H9 (cell line): ENCODE measurements around the gene PLEKHA1. TPM values are rescaled to one million over a fixed set of nuclear protein-coding genes. Genes with fewer than 3 reads are reported as not detected.

ENCODE experiments used
- DNase-seq: peaks from one replicate; pipeline ENCODE4 v3.0.0-alpha.2; 2017
- H2AFZ ChIP-seq: one replicate; pipeline ENCODE4 v1.6.1; 2013; ENCODE audit warnings: mild to moderate bottlenecking, low read length, control low read depth, moderate library complexity
- H2AK5ac ChIP-seq: 2 replicates; pipeline ENCODE4 v1.6.1; 2013; ENCODE audit warnings: low read length, control low read depth, mixed read lengths; ENCODE audit not compliant: insufficient read length
- H2BK120ac ChIP-seq: one replicate; pipeline ENCODE4 v1.6.1; 2013; ENCODE audit warnings: low read depth, mild to moderate bottlenecking, low read length, control low read depth, inconsistent platforms; ENCODE audit not compliant: poor library complexity, severe bottlenecking
- H2BK12ac ChIP-seq: 2 replicates; pipeline ENCODE4 v1.6.1; 2013; ENCODE audit warnings: low read length, control low read depth, mixed read lengths, low read depth; ENCODE audit not compliant: insufficient read length
- H2BK15ac ChIP-seq: 2 replicates; pipeline ENCODE4 v1.6.1; 2013; ENCODE audit warnings: low read depth, low read length, control low read depth
- H2BK20ac ChIP-seq: one replicate; pipeline ENCODE4 v1.6.1; 2013; ENCODE audit warnings: low read depth, mild to moderate bottlenecking, low read length, control low read depth, inconsistent platforms; ENCODE audit not compliant: poor library complexity, severe bottlenecking
- H2BK5ac ChIP-seq: 2 replicates; pipeline ENCODE4 v1.6.1; 2013; ENCODE audit warnings: low read length, control low read depth, mixed read lengths; ENCODE audit not compliant: insufficient read length
- H3K14ac ChIP-seq: 2 replicates; pipeline ENCODE4 v1.6.1; 2013; ENCODE audit warnings: low read length, control low read depth; ENCODE audit not compliant: insufficient read depth
- H3K18ac ChIP-seq: 2 replicates; pipeline ENCODE4 v1.6.1; 2013; ENCODE audit warnings: low read depth, mild to moderate bottlenecking, mixed read lengths, low read length, control low read depth; ENCODE audit not compliant: insufficient read length
- H3K23ac ChIP-seq: 2 replicates; pipeline ENCODE4 v1.6.1; 2013; ENCODE audit warnings: low read length, control low read depth, mixed read lengths, low read depth; ENCODE audit not compliant: insufficient read length
- H3K23me2 ChIP-seq: 2 replicates; pipeline ENCODE4 v1.6.1; 2013; ENCODE audit warnings: low read depth, mild to moderate bottlenecking, mixed read lengths, low read length, control low read depth; ENCODE audit not compliant: insufficient read length, poor library complexity, severe bottlenecking
- H3K27ac ChIP-seq: 2 replicates; pipeline ENCODE4 v1.5.1; 2013; ENCODE audit warnings: low read length, control low read depth, mixed read lengths, low read depth; ENCODE audit not compliant: insufficient read length
- H3K27me3 ChIP-seq: 2 replicates; pipeline ENCODE4 v1.6.1; 2013; ENCODE audit warnings: low read length, control low read depth, inconsistent platforms; ENCODE audit not compliant: insufficient read depth
- H3K4ac ChIP-seq: 2 replicates; pipeline ENCODE4 v1.6.1; 2013; ENCODE audit warnings: low read depth, mild to moderate bottlenecking, control low read depth, inconsistent platforms, low read length, moderate library complexity
- H3K4me1 ChIP-seq: 2 replicates; pipeline ENCODE4 v1.6.1; 2013; ENCODE audit warnings: low read length, control low read depth, inconsistent platforms; ENCODE audit not compliant: insufficient read depth
- H3K4me2 ChIP-seq: 2 replicates; pipeline ENCODE4 v1.6.1; 2013; ENCODE audit warnings: low read length, control low read depth, mixed read lengths; ENCODE audit not compliant: insufficient read length, insufficient read depth
- H3K56ac ChIP-seq: 2 replicates; pipeline ENCODE4 v1.6.1; 2013; ENCODE audit warnings: low read depth, mild to moderate bottlenecking, mixed read lengths, low read length, control low read depth; ENCODE audit not compliant: insufficient read length
- H3K79me1 ChIP-seq: 2 replicates; pipeline ENCODE4 v1.6.1; 2013; ENCODE audit warnings: low read depth, mild to moderate bottlenecking, moderate library complexity, low read length, control low read depth, inconsistent platforms; ENCODE audit not compliant: insufficient read depth, poor library complexity, severe bottlenecking
- H3K79me2 ChIP-seq: 2 replicates; pipeline ENCODE4 v1.6.1; 2013; ENCODE audit warnings: low read length, control low read depth, inconsistent platforms; ENCODE audit not compliant: insufficient read depth
- H3K9ac ChIP-seq: 2 replicates; pipeline ENCODE4 v1.6.1; 2013; ENCODE audit warnings: low read length, control low read depth, mixed read lengths; ENCODE audit not compliant: insufficient read length; ENCODE audit errors: extremely low read depth
- H3K9me3 ChIP-seq: one replicate; pipeline ENCODE4 v1.6.1; 2013; ENCODE audit warnings: low read depth, low read length, inconsistent platforms; ENCODE audit not compliant: control insufficient read depth
- H3T11ph ChIP-seq: one replicate; pipeline ENCODE4 v1.6.1; 2013; ENCODE audit warnings: mild to moderate bottlenecking, low read length, control low read depth, inconsistent platforms
- H4K20me1 ChIP-seq: one replicate; pipeline ENCODE4 v1.6.1; 2013; ENCODE audit not compliant: control insufficient read depth, insufficient read length, insufficient read depth
- H4K5ac ChIP-seq: 2 replicates; pipeline ENCODE4 v1.6.1; 2013; ENCODE audit warnings: low read depth, mild to moderate bottlenecking, mixed read lengths, low read length, control low read depth; ENCODE audit not compliant: insufficient read length
- H4K8ac ChIP-seq: replicated peaks from 2 replicates; pipeline ENCODE4 v1.6.1; 2013; ENCODE audit warnings: low read length, control low read depth, mixed read lengths, low read depth; ENCODE audit not compliant: insufficient read length
- H4K91ac ChIP-seq: 2 replicates; pipeline ENCODE4 v1.6.1; 2013; ENCODE audit warnings: low read depth, mild to moderate bottlenecking, moderate library complexity, mixed read lengths, low read length, control low read depth; ENCODE audit not compliant: insufficient read length
- H3K27ac Mint-ChIP-seq, 3 experiments: 2 replicates in 2 of 3; 3 replicates in 1 of 3; pipeline ENCODE4 v1.8.0; 2020 to 2021; ENCODE audit warnings: mixed read lengths in 3 of 3, mild to moderate bottlenecking in 1 of 3, moderate library complexity in 1 of 3
- H3K27me3 Mint-ChIP-seq: 2 replicates; pipeline ENCODE4 v1.8.0; 2021; ENCODE audit warnings: low read depth, mild to moderate bottlenecking, moderate library complexity, mixed read lengths
- H3K36me3 Mint-ChIP-seq, 3 experiments: 2 replicates in 2 of 3; 3 replicates in 1 of 3; pipeline ENCODE4 v1.8.0; 2020 to 2021; ENCODE audit warnings: low read depth in 3 of 3, mixed read lengths in 3 of 3; ENCODE audit not compliant: insufficient read depth in 1 of 3
- H3K4me1 Mint-ChIP-seq, 2 experiments: 2 replicates each; pipeline ENCODE4 v1.8.0; 2020; ENCODE audit warnings: mixed read lengths in 2 of 2
- H3K4me3 Mint-ChIP-seq, 2 experiments: 2 replicates in 1 of 2; 3 replicates in 1 of 2; pipeline ENCODE4 v1.8.0; 2020 to 2021; ENCODE audit warnings: mild to moderate bottlenecking in 2 of 2, mixed read lengths in 2 of 2, moderate library complexity in 1 of 2
- H3K9me3 Mint-ChIP-seq, 2 experiments: 2 replicates in 1 of 2; 3 replicates in 1 of 2; pipeline ENCODE4 v1.8.0; 2020; ENCODE audit warnings: mild to moderate bottlenecking in 2 of 2, mixed read lengths in 2 of 2, moderate library complexity in 1 of 2
- CTCF ChIP-seq: fragments of 200-600 bp; sonication (generic); conservative IDR thresholded peaks from 3 replicates; pipeline ENCODE4 v1.8.0; 2021; ENCODE audit warnings: antibody characterized with exemption, mild to moderate bottlenecking
- WGBS: extraction: QIAGEN DNeasy Blood & Tissue Kit; methylation state at CpG from one replicate; pipeline ENCODE4 v1.1.7; 2013; ENCODE audit warnings: missing lambda C conversion rate, low lambda C conversion rate, mixed read lengths; ENCODE audit not compliant: insufficient read length; ENCODE audit errors: extremely low coverage; 5-methylcytosine and 5-hydroxymethylcytosine counted together
- total RNA-seq: library from RNA; stranded (reverse); gene quantifications from 2 replicates; pipeline ENCODE4 v1.2.1, GENCODE V29; 2021

PLEKHA1 gene
- total RNA-seq, 1 experiment from 2014 or later, result 32.7 TPM

- no peak overlapping the region for H2BK5ac ChIP-seq
- no peak overlapping the region for H2BK12ac ChIP-seq
- no peak for TF ChIP-seq CTCF
- H4K91ac ChIP-seq, result no peak overlapping the region
- no peak overlapping the region for H3K23ac ChIP-seq
- H3K9me3 ChIP-seq, result no peaks in the 10 kb centered on the region
- peaks cover 29% of the 10 kb centered on the region for H3K27me3 Mint-ChIP-seq
- no peaks in the 10 kb centered on the region for H3K79me1 ChIP-seq
- H2BK120ac ChIP-seq, result no peak overlapping the region
- H3T11ph ChIP-seq, result no peak overlapping the region
- H3K36me3 Mint-ChIP-seq, result peaks cover 0 to 12% (median 3%) of the 10 kb centered on the region in 3 experiments; a peak in 3 of 7 replicates
- peaks cover 29% of the 10 kb centered on the region in 2 experiments for H3K4me1 Mint-ChIP-seq
- H4K8ac ChIP-seq, result no peak overlapping the region
- H4K20me1 ChIP-seq, result no peaks in the 10 kb centered on the region
- H3K4me1 ChIP-seq, result no peaks in the 10 kb centered on the region
- H3K56ac ChIP-seq, result no peak overlapping the region
- H3K27ac ChIP-seq, result no peak overlapping the region
- H3K4me2 ChIP-seq, result no peak overlapping the region
- H3K4me3 Mint-ChIP-seq, result no peak overlapping the region
- peaks cover 1% of the 10 kb centered on the region for H3K23me2 ChIP-seq
- H2BK15ac ChIP-seq, result no peak overlapping the region
- H3K9me3 Mint-ChIP-seq, result peaks cover 7 to 10% of the 10 kb centered on the region in 2 experiments; a peak in 3 of 5 replicates
- no peak overlapping the region for H2AFZ ChIP-seq
- no peak overlapping the region for H3K14ac ChIP-seq
- WGBS, result no CpG with 5 or more reads among the region's 13 CpGs
- no peak overlapping the region for H3K9ac ChIP-seq
- no peak for DNase-seq
- no peak overlapping the region for H4K5ac ChIP-seq
- H3K27me3 ChIP-seq, result no peaks in the 10 kb centered on the region; the same call in 1 of the 2 replicates
- H3K18ac ChIP-seq, result no peak overlapping the region
- H3K4ac ChIP-seq, result no peak overlapping the region
- H3K79me2 ChIP-seq, result no peaks in the 10 kb centered on the region
- peak overlapping the region in 2 of 3 experiments; percentile 8 to 30; a peak in 1 of 7 replicates for H3K27ac Mint-ChIP-seq
- no peak overlapping the region for H2BK20ac ChIP-seq
- no peak overlapping the region for H2AK5ac ChIP-seq
Measured at GRCh38 chr10:122368502-122369254, 5.8 kb upstream of the PLEKHA1 start.
